Kidney (tissue), 22 donors: ENCODE data around the gene CNTRL. TPM values are rescaled to one million over a fixed set of nuclear protein-coding genes. Genes with fewer than 3 reads are reported as not detected.
"Not testable (repeated sequence)": the region's sequence is repeated elsewhere in the genome, so short reads cannot be mapped to it uniquely, and the experiment has no call there.

Experiments
- DNase-seq, 5 donors: peaks; one replicate each; pipeline ENCODE4 v3.0.0-alpha.2; 2013 to 2020
- FAIRE-seq: peaks from 2 replicates; lab custom pipeline; 2012; peaks lifted over from hg19 to GRCh38; lab: Jason Lieb, UNC
- H3K27ac ChIP-seq, 2 donors: one replicate each; pipeline ENCODE4 v1.7.0; 2013; ENCODE audit warnings: low read depth in 2 of 2, low read length in 2 of 2, inconsistent platforms in 1 of 2
- H3K27me3 ChIP-seq: one replicate; pipeline ENCODE4 v1.7.1; 2013; ENCODE audit warnings: low read length, inconsistent platforms; ENCODE audit not compliant: control insufficient read depth, insufficient read depth
- H3K36me3 ChIP-seq, 3 donors: one replicate each; pipeline versions ENCODE4 v1.7.0 to v1.7.1; 2013; ENCODE audit warnings: low read length in 3 of 3, control low read depth in 1 of 3, inconsistent platforms in 1 of 3; ENCODE audit not compliant: insufficient read depth in 3 of 3, control insufficient read depth in 2 of 3
- H3K4me1 ChIP-seq, 3 donors: one replicate each; pipeline versions ENCODE4 v1.7.0 to v1.7.1; 2013; ENCODE audit warnings: low read length in 3 of 3, inconsistent platforms in 1 of 3, low read depth in 1 of 3; ENCODE audit not compliant: control insufficient read depth in 2 of 3, insufficient read depth in 2 of 3
- H3K4me3 ChIP-seq, 3 donors: one replicate each; pipeline versions ENCODE4 v1.7.0 to v1.8.1; 2013; ENCODE audit warnings: low read length in 3 of 3, control low read depth in 1 of 3, inconsistent platforms in 1 of 3
- H3K9ac ChIP-seq, 3 donors: one replicate each; pipeline versions ENCODE4 v1.7.0 to v1.7.1; 2013; ENCODE audit warnings: low read length in 3 of 3, control low read depth in 1 of 3, inconsistent platforms in 1 of 3
- H3K9me3 ChIP-seq, 3 donors: one replicate each; pipeline versions ENCODE4 v1.7.0 to v1.7.1; 2013; ENCODE audit warnings: low read length in 3 of 3, control low read depth in 1 of 3, inconsistent platforms in 1 of 3; ENCODE audit not compliant: control insufficient read depth in 2 of 3, insufficient read depth in 1 of 3
- CTCF ChIP-seq: IDR thresholded peaks from 3 replicates; pipeline ENCODE4 v1.5.1; 2012; ENCODE audit warnings: mild to moderate bottlenecking, moderate library complexity, borderline replicate concordance; ENCODE audit not compliant: insufficient read depth; ENCODE audit errors: extremely low read depth
- intact Hi-C: fragments of 100-400 bp; cut with DNase I; formaldehyde crosslinking; loops from one replicate; pipeline ENCODE4 v1.11.1; 2022
- long read RNA-seq, 10 donors: library from polyadenylated mRNA in 1 of 10; unstranded in 1 of 10; transcript quantifications; one replicate each; pipeline ENCODE4 v2.0.0 and lab custom pipeline, GENCODE V29; 2021 to 2026
- polyA plus RNA-seq: library from polyadenylated mRNA; stranded (reverse); fragments of 350-450 nt; fragmentation: Illumina TruSeq; extraction: RNeasy Lipid Tissue Mini Kit (QIAGEN cat#74804); gene quantifications from one replicate; pipeline ENCODE4 v1.2.3, GENCODE V29; 2014; ENCODE audit warnings: low read depth, low replicate concordance; ENCODE audit not compliant: insufficient read depth
- total RNA-seq: library from RNA; stranded (reverse); fragmentation: NEBNext Ultra II Directional; extraction: Animal tissue kit (Norgen Biotek cat#: 25700); gene quantifications from one replicate; pipeline ENCODE4 v1.2.1, GENCODE V29; 2021
- donor health status: control.
- donor health status: control.
- donor health status: control.
- donor health status: control.
- donor health status: control.
- donor health status: DM: yes; HTN: yes; CAD: no.
- donor health status: Normal renal cell carcinoma (clear cell type).

Gene CNTRL
- total RNA-seq, result 17.7 TPM
- 3.4 TPM for polyA plus RNA-seq
- long read RNA-seq, donor 1, result 0 reads
- long read RNA-seq, donor 2, partial matches to known transcripts, result 5 of 6 reads
- long read RNA-seq, donor 2, other reads (novel, unspliced or antisense), result 0 of 6 reads
- long read RNA-seq, donor 3, result 0 reads
- long read RNA-seq, donor 4, result 0 reads
- long read RNA-seq, donor 5, result 0 reads
- long read RNA-seq, donor 6, partial matches to known transcripts, result 0 of 17 reads
- long read RNA-seq, donor 6, other reads (novel, unspliced or antisense), result 17 of 17 reads
- long read RNA-seq, donor 7, partial matches to known transcripts, result 6 of 8 reads
- long read RNA-seq, donor 7, other reads (novel, unspliced or antisense), result 1 of 8 reads
- long read RNA-seq, donor 8, result 0 reads
- long read RNA-seq, donor 9, result 0 reads
- long read RNA-seq, donor 10, result 0 reads

- FAIRE-seq (no peak), DNase-seq (peak; percentile 94 to 98 (median 95))
- Histone ChIP-seq H3K27ac (peak within 1 kb of the TSS; percentile 71 to 87), H3K4me3 (peak within 1 kb of the TSS; percentile 66 to 93 (median 75)), H3K36me3 (no peaks in the 10 kb centered on the region), H3K4me1 (peaks cover 4 to 6% (median 5%) of the 10 kb centered on the region in 3 donors), H3K9ac (peak within 1 kb of the TSS; percentile 38 to 62 (median 57)), H3K27me3 (no peaks in the 10 kb centered on the region), H3K9me3 (no peaks in the 10 kb centered on the region)
- intact Hi-C loops, result no loop called here
- no peak for TF ChIP-seq CTCF
Measured at GRCh38 chr9:121074370-121075250, at the start of gene CNTRL. TSS of gene CNTRL (plus strand) at chr9:121074955. CDS start at chr9:121088327, 13,372 bp downstream.

- FAIRE-seq (no peak), DNase-seq (no peak)
- no peaks in the 10 kb centered on the region for H3K9me3 ChIP-seq
- no peak overlapping the region for H3K4me3 ChIP-seq
- intact Hi-C loops, result no loop called here
- H3K27ac ChIP-seq, result no peak overlapping the region
- no peaks in the 10 kb centered on the region for H3K4me1 ChIP-seq
- H3K27me3 ChIP-seq, result no peaks in the 10 kb centered on the region
- TF ChIP-seq CTCF, result no peak
- H3K36me3 ChIP-seq, result no peaks in the 10 kb centered on the region
- H3K9ac ChIP-seq, result no peak overlapping the region
Measured at GRCh38 chr9:121026260-121026691, 48.5 kb upstream of the CNTRL start.

- TF ChIP-seq CTCF, result no peak
- DNase-seq (no peak), FAIRE-seq (no peak)
- H3K27ac ChIP-seq, result no peak overlapping the region
- no peaks in the 10 kb centered on the region for H3K9me3 ChIP-seq
- H3K9ac ChIP-seq, result no peak overlapping the region
- H3K4me1 ChIP-seq, result no peaks in the 10 kb centered on the region
- H3K27me3 ChIP-seq, result no peaks in the 10 kb centered on the region
- H3K4me3 ChIP-seq, result no peak overlapping the region
- intact Hi-C loops, result no loop called here
- H3K36me3 ChIP-seq, result no peaks in the 10 kb centered on the region
Measured at GRCh38 chr9:121026768-121027167, 48.0 kb upstream of the CNTRL start.

GRCh38 chr9:121028285-121028684 lies 46.5 kb upstream of the CNTRL start:
- H3K27me3 ChIP-seq, DNase-seq, H3K4me1 ChIP-seq, H3K9ac ChIP-seq, H3K36me3 ChIP-seq, intact Hi-C loops, H3K4me3 ChIP-seq, H3K27ac ChIP-seq, H3K9me3 ChIP-seq, FAIRE-seq: not testable (repeated sequence)
